T-helper 2 cell treated with Interferon-gamma antibody and Interleukin-4, amounts not matched to agents 100 ng/mL and 5 ng/mL, for 36 hours (primary cell): ENCODE measurements around the gene CHKB. TPM values are rescaled to one million over a fixed set of nuclear protein-coding genes. Genes with fewer than 3 reads are reported as not detected.

Source experiments
- intact Hi-C: fragments of 100-400 bp; cut with micrococcal nuclease; formaldehyde crosslinking; loops from one replicate; pipeline ENCODE4 v1.15.1; 2023
- total RNA-seq: library from RNA; stranded (reverse); gene quantifications from 2 replicates; pipeline ENCODE4 v1.2.3, GENCODE V29; 2022

Gene CHKB
- total RNA-seq, 1 donor from 2014 or later: 98.8 TPM

- intact Hi-C loops: no loop called here
Measured at GRCh38 chr22:50600967-50601668, 18.5 kb upstream of the CHKB start.

- intact Hi-C loops: no loop called here
Measured at GRCh38 chr22:50600538-50600937, 17.9 kb upstream of the CHKB start, which contains the start of gene MAPK8IP2. Gene MAPK8IP2 (plus strand): TSS chr22:50600793. CDS start chr22:50600819, 26 bp downstream.

- intact Hi-C loops: no loop called here
Measured at GRCh38 chr22:50599816-50600455, 17.3 kb upstream of the CHKB start.

GRCh38 chr22:50597097-50597496 is 14.4 kb upstream of the CHKB start:
- intact Hi-C loops: no loop called here

- intact Hi-C loops: no loop called here
Measured at GRCh38 chr22:50595189-50595588, 12.5 kb upstream of the CHKB start.

DNA sequence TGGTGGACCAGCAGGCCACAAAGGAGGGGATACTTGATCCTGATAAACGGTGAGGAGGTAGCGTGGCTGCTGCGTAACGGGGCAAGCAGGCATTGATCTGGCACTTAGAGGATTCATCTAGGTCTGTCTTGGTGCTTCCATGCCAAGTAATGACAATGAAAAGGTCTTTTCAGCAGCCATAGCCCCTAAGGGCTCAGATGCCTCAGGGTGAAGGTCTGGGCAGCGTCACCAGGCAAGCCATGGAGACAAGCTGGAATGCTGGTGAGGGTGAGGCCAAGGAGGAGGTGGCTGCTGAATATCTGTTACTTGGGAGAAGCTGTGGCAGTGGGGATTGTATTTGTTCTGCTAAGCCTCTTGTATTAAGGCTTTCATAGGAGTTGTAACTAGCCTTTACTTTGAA is 4.8 kb upstream of the CHKB start:
- intact Hi-C loops: no loop called here

- intact Hi-C loops: no loop called here
Measured at GRCh38 chr22:50586416-50586815, 3.8 kb upstream of the CHKB start.

DNA sequence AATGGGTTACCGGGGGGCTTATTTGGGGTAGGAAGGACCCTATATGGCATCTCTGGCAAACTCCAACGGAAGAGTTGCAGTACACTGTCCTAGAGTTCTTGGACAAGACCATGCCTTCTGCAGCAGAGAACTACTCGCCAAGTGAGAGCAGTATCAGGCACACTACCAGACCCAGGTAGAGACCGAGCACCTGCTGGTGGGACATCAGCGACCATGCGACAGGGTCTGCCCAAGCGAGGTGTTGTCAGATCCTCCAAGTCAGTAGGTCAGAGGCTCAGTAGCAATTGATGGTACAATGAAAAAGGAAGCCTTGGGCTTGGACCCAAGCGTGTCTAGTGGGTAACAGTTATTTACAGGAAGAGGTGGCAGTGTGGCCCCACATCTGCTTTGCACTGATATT is 3.1 kb upstream of the CHKB start:
- intact Hi-C loops: no loop called here

- intact Hi-C loops: no loop called here
Measured at GRCh38 chr22:50585238-50585637, 2.6 kb upstream of the CHKB start.

GRCh38 chr22:50584106-50585096 is 1.8 kb upstream of the CHKB start:
- intact Hi-C loops: loop anchor here (5.0 kb wide), 1 partner anchor 732 kb away; the partner anchor contains the start of gene ZBED4

GRCh38 chr22:50583294-50583861 is 729 bp upstream of the CHKB start:
- intact Hi-C loops: loop anchor here (1.0 to 5.0 kb wide), 2 partner anchors 38 to 731 kb away; partner anchors contain the start of gene ZBED4

GRCh38 chr22:50581950-50582492 is 628 bp downstream of the CHKB start:
- intact Hi-C loops: loop anchor here (1.0 to 5.0 kb wide), 3 partner anchors 19 to 730 kb away; partner anchors contain the start of genes SCO2 and ZBED4

DNA sequence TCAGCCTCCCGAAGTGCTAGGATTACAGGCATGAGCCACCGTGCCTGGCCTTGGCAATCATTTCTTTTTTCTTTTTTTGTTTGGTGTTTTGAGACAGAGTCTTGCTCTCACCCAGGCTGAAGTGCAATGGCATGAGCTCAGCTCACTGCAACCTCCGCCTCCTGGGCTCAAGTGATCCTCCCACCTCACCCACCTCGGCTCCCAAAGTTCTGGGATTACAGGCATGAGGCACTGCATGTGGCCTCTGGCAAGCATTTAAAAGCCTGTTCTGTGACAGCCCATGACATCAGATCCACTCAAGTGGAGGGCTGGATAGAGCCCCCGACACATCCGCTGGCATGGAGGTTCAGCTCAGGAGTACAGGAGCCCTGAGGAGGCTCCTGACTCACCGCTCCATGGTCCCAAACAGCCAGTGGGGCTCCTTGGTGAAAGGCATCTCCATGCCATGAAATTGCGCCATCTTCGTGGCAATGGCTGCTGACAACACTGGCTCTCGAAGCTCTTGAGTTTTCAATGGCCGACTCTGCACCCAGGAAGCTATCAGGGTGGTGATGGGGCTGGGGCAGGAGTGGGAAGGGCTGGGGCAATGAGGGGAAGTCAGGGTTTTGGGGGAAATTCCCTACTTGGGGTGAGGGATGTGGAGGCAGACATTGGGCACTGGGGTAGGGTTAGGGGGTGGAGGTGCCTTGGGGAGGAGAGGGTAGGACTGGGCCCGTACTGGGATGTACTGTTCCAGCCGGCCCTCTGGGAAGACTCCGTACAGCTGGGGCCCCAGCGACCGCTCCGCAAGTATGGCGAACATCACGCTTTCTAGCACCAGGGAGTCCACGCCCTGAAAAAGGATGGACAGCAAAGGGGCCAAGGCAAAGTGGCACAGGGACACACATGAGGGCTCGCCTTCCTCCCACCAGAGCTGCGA is 1.4 kb downstream of the CHKB start:
- intact Hi-C loops: loop anchor here (5.0 kb wide), 1 partner anchor 729 kb away; the partner anchor contains the start of gene ZBED4

GRCh38 chr22:50579752-50580151 is 2.9 kb downstream of the CHKB start:
- intact Hi-C loops: loop anchor here (5.0 kb wide), 1 partner anchor 727 kb away; the partner anchor contains the start of gene ZBED4

- intact Hi-C loops: no loop called here
Measured at GRCh38 chr22:50578776-50579310, 3.8 kb downstream of the CHKB start.

DNA sequence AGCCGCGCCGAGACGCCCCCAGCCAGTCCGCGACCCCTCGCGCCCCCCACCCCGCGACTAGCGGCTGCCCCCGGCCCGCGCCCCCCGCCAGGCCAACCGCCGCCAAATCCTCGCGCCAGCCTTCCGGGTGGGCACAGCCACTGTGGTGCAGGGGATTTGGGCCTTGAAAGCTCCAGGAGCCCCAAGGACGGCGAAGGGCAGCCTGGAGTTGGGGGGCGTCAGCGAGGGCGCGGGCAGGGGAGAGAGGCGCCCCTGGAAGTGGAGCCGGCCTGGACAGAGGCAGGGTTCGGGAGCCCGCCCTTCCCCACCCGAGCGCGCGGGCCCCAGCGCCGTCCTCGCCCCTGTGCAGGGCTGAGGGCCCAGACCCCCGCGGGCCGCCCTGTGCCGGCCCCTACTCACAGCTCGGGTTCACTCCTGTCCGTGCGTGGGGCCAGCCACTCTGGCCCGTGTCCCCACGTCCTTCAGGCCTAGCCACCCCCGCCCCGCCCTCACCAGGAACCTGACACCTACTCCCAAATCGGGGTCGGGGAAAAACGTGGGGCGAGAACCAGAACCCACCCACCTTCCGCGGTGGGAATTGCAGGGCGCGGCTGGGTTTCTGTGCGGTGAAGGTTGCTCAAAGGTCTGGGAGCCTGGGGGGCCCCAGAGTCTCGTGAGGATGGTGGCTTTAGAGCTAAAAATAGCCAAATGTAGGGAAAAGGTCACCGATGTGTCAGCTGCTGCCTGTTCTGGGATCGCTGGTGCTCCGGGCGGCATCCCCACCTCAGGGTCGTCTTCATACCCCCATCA is 4.5 kb downstream of the CHKB start, which contains the start of gene CPT1B:
Gene CPT1B (minus strand): TSS at position 441 of the 789 bp plus-strand sequence. CDS start 512 bp downstream, outside the sequence.
- intact Hi-C loops: no loop called here

DNA sequence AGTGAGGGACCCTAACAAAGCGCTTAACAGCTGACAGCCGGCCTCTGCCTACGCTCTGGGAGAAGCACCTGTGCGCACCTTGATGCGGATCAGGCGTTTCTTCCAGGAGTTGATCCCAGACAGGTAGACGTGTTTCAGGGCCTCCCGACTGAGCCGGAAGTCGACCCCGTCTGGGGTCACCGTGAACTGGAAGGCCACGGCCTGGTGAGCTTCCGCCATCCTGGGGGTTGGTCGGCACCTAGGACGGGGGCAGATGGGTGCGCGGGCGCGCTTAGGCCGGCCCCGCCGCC is 5.0 kb downstream of the CHKB start:
- intact Hi-C loops: no loop called here
